MV-4-11 (cell line): ENCODE data around the gene NPIPB8.
"Not testable (repeated sequence)": the region's sequence is repeated elsewhere in the genome, so short reads cannot be mapped to it uniquely, and the experiment has no call there.

Experiments
- DNase-seq: peaks from one replicate; lab custom pipeline; 2025; lab: John Stamatoyannopoulos, UW

NPIPB8 gene

DNA sequence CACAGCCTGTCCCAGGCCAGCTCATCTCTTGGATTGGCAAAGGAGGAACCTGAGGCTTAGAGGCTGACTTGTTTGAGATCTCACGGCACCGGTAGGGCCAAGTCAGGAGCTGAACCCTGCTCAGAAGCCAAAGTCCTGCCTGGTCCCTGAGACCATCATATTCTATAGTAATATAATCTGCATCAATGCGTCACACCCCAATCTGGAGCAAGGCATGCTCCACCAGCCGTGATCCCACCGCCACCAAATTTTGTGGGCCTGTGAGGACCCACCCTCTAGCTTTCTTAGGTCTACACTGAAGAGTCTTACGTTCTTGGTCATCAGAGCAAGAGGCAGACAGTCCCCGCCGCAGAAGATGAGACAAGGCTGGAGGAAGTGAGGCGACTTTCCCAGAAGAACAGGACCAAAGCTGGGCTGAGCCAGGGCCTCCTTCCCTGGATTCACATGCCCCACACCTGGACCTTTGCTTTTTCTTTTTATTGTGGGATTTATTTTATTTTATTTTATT, 30.7 kb upstream of the NPIPB8 start:
- DNase-seq, result no peak

DNA sequence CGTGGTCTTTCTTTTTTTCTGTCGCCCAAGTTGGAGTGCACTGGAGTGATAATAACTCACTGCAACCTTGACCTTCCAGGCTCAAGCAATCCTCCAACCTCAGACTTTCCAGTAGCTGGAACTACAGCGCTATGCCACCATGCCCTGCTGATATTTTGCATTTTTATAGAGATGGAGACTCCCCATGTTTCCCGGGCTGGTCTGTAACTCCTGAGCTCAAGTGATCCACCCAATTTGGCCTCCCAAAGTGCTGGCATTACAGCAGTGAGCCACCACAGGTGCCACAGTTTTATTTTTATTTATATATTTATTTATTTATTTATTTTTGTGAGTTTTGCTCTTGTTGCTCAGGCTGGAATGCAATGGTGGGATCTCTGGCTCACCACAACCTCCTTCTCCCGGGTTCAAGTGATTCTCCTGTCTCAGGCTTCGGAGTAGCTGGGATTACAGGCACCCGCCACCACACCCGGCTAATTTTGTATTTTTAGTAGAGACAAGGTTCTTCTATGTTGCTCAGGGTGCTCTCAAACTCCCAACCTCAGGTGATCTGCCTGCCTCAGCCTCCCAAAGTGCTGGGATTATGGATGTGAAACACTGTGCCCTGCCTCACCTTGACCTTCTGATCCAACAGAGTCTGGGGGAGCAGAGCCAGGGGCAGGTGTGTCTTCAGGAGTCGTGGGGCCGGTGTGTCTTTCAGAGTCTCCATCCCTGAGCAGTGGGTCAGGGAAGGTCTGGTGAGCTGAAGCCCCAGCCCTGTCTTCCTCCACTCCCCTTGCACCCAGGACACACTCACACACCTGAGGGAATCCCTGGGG, 30.0 kb upstream of the NPIPB8 start:
- not testable (repeated sequence) for DNase-seq

DNA sequence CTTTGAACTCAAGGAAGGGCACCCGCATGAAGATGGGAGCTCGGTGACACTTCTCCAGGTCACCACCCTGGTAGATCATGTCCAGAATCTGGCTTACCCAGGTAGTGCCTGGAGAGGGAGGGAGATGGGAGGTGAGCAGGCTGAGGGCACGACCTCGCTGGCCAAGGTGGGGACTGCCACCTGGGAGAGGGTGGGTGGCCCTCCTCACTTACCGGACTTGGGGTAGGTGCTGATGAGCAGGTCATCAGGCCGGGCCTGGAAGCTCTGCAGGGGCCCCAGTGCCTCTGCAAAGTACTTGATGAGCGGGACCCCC, 29.4 kb upstream of the NPIPB8 start:
- DNase-seq, result not testable (repeated sequence)

DNA sequence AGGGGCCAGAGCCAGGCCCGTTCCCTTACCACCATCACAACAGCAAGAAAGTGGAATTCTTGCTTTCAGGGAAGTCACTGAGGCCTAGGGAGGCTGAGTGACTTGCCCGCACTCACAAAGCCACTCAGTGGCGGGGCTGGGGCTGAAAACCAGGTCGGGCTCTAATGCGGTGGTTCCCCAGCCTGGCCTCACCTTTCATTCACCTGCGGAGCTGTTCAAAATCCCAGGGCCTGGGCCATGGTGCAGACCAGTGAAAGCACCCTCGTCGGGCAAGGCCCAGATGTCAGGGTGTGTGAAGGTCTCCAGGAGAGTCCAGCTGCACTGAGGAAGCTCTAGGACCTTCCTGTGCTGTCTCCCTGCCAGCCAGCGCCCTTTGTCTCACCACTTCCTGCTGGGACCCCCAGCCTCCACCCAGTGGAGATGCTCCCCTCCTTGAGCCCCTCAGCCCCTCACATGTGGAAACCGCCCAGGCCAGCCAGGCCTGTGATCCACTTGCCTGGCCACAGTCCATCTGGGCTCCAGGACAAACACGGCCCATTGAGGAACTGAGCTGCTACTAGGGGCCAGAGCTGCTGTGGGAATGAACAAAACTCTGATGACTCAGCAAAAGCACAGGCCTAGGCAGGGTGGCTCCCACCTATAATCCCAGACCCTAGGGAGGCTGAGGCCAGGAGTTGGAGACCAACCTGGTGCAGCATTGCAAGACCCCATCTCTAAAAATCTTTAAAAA, 28.8 kb upstream of the NPIPB8 start:
- DNase-seq, result peak; percentile 9

DNA sequence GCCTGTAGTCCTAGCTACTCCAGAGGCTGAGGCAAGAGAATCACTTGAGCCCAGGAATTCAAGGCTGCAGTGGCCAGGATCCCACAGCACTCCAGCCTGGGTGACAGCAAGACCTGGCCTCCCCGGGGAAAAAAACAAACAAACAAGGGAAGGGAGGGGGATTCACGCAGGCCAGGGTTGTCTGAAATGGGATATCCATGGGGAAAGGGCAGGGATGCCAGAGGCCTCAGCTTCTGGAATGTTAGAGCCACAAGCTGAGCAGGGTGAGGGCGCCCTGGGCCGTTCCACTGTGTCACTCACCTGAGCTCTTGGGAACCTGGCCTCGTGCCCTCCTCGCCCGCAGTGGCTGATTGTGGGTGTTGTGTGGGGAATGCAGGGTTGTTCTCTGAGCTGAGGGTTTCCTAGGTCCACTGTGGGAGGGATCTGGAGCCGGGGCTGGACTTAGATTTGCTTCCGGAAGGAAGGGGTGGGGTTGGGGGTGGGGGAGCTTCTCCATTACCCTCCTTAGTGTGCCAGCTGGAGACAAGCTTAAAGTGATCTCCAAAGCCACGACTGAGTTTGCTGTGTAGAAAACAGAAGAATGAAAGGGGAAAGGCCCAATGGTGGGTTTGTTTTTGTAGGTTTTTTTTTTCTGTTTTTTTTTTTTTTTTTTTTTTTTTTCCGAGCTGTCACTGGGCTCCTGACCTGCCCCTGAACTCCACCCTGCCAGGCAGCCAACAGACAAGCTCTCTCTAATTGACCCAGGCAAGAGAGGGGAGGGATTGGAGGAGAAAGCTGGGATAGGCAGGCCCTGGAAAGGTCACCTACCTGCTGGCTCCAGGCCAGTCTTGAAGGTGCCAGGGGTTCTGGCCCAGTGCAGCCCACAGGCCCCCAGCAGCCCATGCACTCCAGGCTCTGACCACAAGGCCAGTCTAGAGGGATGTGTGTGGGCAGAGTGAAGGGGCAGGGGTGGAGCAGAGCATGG, 28.0 kb upstream of the NPIPB8 start, which contains the start of gene SULT1A1:
TSS of gene SULT1A1 (minus strand) at position 414 of the 964 bp plus-strand sequence. CDS start 1,189 bp downstream, outside the sequence.
- DNase-seq, result peak; percentile 75

DNA sequence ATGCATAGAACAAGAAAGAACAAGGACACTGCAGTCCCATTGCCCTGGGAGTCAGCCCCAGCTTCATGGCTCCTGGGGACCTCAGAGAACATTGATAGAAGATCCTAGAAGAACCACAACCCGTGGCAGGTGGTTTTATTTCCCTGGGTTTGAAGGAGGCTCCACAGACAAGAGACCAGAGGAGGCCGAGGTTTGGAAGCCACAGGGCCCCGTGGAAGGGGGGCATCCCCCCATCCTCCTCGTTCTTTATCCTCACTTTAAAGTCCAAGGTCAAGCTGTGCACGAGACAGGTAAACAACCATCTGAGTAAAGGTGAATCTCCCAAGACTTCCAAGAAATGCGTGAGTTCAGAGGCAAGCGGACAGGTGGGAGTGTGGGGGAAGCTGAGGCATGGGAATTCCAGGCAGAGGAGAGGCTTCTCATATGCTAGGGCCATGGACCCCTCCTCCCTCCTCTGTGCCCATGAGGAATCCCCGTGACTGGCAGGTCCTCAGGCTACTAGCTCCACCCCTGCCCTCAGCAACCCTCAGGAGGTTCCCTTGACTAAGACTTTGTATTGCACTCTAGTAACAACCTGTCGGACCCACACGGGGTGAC, 27.2 kb upstream of the NPIPB8 start:
- DNase-seq, result no peak

DNA sequence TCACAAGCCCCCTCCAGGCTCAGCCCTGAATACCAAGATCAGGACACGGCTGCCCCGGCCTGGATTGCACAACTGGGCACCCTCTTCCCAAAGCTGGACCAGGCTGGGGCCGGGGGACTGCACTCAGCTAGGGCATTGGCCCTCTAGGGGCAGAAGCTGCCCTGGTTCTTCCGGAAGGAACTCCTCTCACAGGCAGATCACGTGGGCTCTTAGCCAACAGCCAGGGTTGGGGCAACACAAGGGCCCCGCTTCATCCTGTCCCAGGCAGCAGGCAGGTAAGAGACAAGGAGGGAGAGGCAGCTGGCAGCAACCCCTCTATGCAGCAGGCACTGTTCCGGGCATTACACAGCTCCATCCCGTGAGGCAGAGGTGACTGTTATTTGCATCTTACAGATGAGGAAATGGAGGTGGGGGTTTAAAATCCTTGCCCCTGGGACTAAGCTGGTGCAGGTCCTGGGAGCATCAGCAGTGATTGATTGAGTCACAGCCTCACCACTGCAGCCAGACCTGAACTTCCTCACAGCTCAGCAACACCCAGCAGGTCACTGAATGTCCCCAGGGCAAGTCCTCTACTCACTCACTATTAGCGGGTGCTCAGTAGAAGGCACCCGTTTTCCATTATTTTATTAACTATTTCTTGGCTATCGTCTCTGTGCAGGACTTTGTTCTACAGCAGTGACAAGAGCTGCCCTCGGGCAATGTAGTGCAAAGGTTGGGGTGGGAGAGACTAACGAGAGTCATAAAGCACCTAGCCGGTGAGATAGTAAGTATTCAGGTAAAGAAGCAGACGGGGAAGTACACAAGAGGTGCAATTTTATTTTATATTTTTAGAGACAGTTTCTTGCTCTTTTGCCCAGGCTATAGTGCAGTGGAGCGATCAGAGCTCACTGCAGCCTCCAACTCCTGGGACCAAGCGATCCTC, 25.2 kb upstream of the NPIPB8 start:
- not testable (repeated sequence) for DNase-seq

DNA sequence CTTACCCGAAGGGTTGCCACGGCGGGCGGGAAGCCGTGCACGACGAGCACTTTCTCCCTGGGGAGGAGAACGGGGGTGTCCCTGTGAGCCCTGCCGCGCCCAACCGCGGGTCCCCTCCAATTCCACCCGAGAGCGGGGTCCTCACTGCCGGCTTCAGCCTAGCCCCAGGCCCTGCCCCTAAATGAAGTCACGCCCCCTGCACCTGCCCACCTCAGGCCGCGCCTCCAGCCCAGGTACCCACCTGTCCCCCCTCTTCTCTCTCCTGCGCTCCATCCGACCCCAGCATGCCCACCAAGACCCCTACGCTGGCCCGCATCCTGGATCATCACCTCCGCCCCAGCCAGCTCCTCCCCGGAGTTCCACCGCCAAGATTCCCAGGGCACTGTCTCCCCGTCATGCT, 24.0 kb upstream of the NPIPB8 start:
- DNase-seq, result not testable (repeated sequence)

DNA sequence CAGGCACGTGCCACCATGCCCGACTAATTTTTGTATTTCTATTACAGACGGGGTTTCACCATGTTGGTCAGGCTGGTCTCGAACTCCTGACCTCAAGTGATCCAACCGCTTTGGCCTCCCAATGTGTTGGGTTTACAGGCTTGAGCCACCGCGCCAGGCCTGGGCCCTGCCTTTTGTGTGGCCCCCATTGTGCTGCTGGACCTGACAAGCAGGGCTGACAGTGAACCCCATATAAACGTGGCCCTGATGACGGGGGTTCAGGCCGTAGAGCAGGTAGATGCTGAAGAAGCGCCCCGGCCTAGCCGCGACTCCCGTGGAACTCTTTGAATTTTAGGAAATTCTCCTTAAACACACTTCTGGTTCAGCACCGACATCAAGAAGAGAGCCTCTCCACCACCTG, 23.3 kb upstream of the NPIPB8 start:
- not testable (repeated sequence) for DNase-seq

DNA sequence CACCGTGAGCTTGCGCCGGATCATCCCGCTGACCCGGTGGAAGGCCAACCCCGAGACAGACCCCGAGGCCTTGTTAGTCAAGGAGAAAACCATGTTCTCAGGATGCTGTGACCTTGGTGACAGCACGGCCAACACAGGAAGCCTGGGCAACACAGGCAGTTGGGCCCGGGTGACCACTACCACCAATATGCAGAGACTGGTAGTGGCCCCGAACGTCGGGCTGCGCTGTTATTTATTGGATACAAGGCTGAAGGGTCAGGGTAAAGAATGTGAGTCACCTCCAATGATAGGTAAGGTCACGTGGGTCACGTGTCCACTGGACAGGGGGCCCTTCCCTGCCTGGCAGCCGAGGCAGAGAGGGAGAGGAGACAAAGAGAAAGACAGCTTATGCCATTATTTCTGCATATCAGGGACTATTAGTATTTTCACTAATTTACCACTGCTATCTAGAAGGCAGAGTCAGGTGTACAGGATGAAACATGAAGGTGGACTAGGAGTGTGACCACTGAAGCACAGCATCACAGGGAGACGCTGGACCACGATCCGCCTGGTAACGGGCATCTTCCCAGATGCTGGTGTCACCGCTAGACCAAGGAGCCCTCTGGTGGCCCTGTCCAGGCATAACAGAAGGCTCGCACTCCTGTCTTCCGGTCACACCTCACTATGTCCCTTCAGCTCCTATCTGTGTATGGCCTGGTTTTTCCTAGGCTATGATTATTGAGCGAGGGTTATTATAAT, 22.2 kb upstream of the NPIPB8 start:
- DNase-seq, result peak; percentile 20

DNA sequence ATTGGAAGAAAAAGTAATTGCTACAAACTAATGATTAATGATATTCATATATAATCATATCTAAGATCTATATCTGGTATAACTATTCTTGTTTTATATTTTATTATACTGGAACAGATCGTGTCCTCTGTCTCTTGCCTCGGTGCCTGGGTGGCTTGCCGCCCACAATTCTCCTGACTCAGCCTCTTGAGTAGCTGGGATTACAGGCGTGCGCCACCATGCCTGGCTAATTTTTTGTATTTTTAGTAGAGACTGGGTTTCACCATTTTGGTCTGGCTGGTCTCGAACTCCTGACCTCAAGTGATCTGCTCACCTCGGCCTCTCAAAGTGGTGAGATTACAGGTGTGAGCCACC, 21.7 kb upstream of the NPIPB8 start:
- DNase-seq, result not testable (repeated sequence)

DNA sequence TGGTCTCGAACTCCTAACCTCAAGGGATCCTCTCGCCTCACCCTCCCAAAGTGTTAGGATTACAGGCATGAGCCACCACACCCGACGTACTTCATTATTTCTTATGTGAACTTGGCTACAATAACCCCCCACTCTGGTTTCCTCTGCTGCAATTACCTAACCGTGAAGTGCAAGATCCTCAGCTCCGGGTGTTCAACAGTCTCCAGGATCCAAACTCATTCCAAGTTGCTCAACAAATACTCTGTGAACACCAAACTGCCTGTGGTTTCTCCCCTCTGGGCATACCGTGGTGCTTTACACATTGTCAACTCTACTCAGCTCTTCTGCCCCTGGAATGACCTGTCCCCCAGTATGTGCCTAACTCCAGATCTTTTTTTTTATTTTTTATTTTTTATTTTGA, 21.2 kb upstream of the NPIPB8 start:
- DNase-seq, result peak; percentile 59

DNA sequence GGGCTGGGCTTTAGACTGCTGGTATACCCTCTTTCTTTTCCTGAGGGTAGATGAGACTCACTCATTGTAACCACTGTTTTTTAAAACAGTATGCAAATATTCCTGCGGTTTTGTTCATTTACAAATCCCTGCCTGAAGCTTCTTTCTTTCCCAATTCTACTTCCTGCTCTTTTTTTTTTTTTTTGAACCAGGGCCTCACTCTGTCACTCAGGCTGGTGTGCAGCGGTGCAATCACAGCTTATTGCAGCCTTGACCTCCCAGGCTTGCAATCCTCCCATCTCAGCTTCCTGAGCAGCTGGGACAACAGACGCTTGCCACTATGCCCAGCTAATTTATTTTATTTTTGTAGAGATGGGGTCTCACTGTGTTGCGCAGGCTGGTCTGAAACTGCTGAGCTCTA, 20.0 kb upstream of the NPIPB8 start:
- DNase-seq, result peak; percentile 75

DNA sequence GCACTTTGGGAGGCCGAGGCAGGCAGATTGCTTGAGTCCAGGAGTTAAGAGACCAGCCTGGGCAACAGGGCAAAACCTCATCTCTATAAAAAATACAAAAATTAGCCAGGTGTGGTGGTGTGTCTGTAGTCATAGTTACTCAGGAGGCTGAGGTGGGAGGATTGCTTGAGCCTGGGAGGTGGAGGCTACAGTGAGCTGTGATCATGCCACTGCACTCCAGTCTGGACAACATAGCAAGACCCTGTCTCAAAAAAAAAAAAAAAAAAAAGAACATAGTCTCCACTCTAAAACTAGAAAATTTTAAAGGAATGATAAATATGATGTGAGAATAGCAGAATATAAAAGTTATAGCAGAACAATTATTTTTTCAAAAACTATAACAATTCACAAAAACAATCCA, 17.5 kb upstream of the NPIPB8 start:
- not testable (repeated sequence) for DNase-seq

DNA sequence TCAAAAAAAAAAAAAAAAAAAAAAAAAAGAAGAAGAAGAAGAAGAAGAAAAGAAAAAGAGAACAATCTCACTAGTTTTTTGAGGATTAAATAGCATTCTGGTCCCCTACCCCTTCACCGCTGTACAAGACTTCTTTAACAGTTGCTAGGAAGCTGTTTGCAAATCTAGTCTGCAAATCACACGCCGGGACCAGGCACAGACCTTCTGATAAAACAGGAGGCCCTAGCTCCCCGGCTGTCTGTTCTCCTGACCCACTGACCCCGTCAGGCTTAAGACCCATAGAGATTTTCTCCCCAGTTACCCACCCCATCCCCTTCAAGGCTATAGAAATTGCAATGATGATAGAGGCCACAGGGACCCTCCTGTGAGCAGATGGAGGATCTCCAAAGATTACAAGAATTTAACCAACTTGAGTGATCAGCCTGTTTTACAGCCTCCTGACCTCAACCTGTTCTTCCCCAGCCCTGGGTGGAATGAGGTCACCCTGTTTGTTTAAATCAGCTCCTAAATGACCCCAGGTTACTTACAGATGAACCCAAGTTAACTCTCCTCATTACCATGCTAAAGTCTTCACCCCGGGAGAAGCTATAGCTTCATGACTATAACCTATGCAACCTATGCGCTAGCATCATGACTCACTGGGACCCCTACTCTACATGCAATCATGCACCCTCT, 16.2 kb upstream of the NPIPB8 start:
- DNase-seq, result no peak

DNA sequence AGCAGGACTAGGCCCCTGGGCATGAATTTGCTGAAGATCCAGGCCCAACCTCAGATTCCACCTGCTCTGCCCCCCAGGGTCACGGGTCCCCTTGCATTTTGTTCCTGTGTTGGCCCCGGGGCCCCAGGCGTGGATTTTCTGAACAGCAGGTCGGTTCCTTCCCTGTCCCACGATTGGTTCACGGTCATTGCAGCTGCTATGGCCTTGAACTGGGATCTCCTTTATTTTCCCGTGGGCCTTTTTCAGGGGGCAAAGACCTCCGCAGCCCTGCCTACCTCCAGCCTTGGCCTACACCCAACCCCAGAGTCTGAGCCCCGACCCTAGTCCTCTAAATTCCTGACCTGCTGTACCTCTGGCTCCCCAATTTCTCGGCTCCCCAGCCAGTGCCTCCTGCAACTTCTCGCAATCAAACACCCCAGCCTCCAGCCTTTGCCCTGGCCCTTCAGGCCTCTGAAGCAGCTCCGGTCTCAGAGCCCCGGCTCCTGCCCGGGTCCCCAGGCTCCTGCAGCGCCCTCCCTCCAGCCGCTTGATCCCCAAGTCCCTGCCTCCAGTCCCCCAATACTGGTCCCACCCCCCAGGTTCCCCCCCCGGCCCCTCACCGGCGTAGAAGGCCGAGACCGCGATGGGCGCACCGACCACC, 15.2 kb upstream of the NPIPB8 start:
- not testable (repeated sequence) for DNase-seq

DNA sequence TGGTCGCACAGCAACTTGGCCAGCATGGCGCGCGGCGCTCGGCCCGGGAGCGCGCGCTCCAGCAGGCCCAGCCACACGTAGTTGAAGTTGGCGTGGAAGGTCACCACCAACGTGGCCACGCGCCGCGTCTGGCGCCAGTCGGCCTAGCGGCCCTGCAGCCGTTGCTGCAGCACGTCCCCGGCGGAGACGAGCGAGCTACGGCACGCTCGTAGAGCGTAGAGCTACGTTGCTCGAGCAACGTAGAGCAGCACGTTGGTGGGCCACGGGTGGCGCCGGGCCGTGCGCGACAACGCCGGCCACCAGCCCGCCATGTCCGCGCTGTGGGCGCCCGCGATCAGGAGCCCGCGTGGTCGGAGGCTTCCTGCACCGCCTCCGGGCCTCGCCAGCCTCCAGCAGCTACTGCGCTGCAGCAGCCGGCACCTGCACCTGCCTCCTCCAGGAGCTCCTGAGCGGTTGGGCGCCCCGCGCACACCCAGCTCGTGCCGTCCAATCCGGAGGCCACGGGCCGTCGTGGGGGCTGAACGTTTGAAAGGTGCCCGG, 14.6 kb upstream of the NPIPB8 start:
- no peak for DNase-seq

DNA sequence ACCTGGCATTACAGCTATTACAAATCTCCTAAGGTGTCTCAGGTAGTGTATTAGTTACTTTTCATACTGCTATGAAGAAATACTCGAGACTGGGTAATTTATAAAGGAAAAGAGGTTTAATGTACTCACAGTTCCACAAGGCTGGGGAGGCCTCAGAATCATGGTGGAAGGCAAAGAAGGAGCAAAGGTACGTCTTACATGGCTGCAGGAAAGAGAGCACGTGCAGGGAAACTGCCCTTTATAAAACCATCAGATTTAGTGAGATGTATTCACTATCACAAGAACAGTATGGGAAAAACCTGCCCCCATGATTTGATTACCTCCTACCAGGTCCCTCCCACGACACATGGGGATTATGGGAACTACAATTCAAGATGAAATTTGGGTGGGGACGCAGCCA, 7.0 kb upstream of the NPIPB8 start:
- DNase-seq, result not testable (repeated sequence)
